Colon (tissue), 2 donors: ENCODE data around the gene DCAF17.
"Not testable (repeated sequence)": the region's sequence is repeated elsewhere in the genome, so short reads cannot be mapped to it uniquely, and the experiment has no call there.

Experiments
- FAIRE-seq: peaks from 2 replicates; lab custom pipeline; 2012; peaks lifted over from hg19 to GRCh38; lab: Jason Lieb, UNC
- donor health status: control.
- donor health status: control.

DCAF17 gene

GRCh38 chr2:171411214-171411613, 22.8 kb upstream of the DCAF17 start:
- no peak for FAIRE-seq

- no peak for FAIRE-seq
Observed at GRCh38 chr2:171411791-171412483, 22.1 kb upstream of the DCAF17 start.

- no peak for FAIRE-seq
Observed at GRCh38 chr2:171412571-171413175, 21.4 kb upstream of the DCAF17 start.

DNA sequence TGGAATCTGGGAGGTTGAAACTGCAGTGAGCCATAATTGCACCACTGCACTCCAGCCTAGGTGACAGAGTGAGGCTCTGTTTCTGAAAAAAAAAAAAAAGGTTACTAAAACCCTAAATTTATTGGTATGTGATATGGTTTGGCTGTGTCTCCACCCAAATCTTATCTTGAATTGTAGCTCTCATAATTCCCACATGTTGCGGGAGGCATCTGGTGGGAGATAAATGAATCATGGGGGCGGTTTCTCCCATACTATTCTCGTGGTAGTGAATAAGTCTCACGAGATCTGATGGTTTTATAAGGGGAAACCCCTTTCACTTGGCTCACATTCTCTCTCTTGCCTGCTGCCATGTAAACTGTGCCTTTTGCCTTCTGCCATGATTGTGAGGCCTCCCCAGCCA, 19.4 kb upstream of the DCAF17 start:
- not testable (repeated sequence) for FAIRE-seq

DNA sequence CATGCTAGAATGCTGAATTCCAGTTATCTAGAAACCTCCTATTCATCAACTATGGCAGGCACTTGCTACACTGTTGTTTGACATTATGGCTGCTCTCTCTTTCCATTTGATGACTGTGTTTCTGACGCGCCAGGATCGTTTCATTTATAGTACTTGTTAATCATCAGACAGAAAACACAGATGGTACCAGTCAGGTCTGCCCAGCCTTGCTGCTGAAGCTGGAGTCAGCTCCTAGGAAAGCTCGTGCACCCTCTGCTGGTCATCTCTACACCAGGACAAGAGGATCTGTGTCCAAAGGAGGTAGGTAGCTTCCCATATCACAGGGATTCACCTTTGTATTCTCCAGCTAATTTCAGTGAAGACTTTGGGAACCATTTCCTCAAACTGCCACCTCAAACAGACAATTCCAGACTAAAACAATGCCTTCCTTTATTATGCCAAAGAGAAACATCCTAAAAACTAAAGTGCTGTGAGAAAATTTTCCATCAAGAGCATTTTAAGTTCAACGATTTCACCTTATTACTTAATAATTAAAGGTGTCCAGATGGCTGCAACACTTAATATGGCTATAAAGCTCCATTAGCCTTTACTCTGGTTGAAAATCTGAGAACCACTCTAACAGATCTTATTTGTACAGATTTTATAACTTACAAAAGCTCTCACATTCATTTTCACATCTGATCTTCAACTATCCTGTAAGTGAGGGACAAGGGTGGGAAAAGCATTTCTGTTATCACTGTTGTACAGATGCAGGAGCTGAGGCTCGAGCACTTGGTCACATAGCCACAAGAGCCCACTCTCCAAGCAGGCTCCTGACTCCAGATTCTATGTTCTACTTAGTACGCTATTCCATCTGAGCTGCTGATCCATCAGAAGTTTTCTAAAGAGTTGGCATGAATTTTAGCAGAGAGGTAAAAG, 17.8 kb upstream of the DCAF17 start:
- peak; percentile 61 for FAIRE-seq

DNA sequence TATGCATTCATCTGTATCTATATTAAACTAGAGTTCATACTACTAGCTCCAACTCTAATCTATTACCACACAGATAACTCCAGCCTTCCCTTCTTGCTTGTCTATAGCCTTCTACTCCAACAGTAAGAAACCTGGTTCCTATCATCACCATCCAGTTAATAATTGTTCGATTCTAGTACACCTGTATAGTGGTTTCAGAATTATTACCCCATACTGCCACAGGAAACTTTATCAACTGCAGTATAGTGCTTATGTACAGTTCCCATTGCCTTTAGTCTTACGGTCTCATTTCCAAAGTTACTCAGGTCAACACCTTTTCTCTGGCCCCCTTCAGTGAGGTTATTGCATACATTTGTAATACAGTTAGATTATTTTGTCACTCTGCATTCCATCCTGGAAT, 14.7 kb upstream of the DCAF17 start:
- FAIRE-seq, result no peak

GRCh38 chr2:171420728-171421563, 13.1 kb upstream of the DCAF17 start:
- no peak for FAIRE-seq

GRCh38 chr2:171422710-171423495, 11.1 kb upstream of the DCAF17 start:
- not testable (repeated sequence) for FAIRE-seq

GRCh38 chr2:171430516-171431410, 3.3 kb upstream of the DCAF17 start:
- FAIRE-seq, result no peak

DNA sequence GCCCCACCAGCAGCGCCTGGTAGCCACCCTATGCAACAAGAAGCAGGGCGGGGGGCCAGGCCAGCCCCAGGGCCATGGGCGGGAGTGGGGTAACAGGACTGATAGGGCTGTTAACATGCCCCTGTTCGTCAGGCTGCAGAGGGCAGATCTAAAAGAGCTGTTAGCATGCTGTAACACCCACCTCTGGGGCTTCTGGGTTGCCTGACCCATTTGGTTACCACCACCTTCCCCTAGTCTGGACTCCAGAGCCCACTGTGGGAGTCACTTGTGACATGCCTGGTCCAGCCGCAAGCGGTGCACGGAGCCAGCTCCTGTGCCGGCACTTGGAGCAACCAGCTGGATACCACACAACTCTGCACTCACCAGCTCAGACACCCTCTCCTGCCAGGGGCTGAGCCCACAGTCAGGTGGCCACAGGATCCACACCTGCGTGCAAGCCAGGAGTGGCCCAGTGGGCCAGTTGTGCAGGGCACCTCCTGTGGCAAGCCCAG, 2.3 kb upstream of the DCAF17 start:
- FAIRE-seq, result no peak

GRCh38 chr2:171432206-171432968, 1.6 kb upstream of the DCAF17 start:
- no peak for FAIRE-seq

DNA sequence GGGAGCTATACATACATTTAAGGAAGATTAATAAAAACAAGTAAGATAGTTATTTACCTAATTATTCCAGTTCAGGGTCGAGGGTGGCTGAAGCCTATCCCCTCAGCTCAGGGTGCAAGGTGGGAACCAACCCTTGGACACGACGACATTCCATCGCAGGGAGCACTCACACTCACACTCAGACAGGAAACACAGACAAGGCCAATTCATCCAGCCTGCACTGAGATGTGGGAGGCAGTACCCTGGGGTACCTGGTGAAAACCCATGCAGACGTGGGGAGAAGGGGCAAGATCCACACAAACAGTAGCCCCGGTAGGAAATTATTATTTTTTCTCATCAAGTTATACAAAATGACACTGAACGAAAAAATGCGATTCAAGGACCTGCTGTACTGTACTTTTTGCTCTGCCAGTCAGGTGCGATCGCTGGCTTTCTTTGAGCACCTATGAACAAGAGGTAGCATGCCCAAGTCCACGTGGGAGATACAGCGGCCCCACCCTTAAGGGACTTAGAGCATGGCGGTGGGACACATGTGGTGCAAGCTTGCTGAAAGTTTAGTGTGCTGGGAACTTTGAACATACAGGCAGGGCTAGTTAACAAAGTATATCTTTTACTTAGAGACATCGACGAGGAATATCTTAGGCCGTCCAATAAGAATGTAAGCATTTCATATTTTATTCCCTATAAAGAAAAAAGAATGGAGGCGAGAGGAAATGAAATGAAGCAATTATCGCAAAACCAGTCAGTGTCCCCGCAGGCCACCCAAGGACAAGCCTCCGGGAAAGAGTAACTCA, 860 bp upstream of the DCAF17 start:
- no peak for FAIRE-seq

DNA sequence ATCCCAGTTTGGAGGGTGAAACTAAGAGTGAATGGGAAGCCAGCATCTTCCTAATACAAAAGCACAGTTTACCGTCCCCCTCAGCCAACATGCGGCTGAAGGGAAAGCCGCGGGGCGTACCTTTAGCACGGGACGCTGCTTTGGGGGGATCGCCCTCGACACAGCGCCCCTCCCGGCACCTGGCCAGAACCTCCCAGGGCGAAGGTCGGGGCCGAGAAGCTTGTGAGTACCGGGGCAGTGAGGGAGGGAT, 338 bp upstream of the DCAF17 start, which contains the start of gene METTL8:
Gene METTL8 (minus strand): TSS at position 228 of the 250 bp plus-strand sequence. CDS start 41,805 bp downstream, outside the sequence.
- FAIRE-seq, result no peak

DNA sequence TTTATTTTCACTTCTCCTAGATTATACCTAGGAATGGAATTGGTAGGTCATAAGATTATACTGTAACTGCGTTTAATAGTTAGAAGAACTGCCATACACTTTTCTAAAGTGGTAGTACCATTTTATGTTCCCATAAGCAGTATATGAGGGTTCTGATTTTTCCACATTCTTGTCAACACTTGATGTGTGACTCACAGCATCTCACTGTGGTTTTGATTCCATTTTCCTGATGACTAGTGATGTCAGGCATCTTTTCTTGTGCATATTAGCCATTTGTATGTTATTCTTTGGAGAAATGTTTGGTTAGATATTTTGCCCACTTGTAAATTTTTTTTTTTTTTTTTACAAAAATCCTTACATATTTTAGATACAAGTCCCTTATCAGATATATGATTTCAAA, 2.3 kb downstream of the DCAF17 start:
- FAIRE-seq, result no peak

DNA sequence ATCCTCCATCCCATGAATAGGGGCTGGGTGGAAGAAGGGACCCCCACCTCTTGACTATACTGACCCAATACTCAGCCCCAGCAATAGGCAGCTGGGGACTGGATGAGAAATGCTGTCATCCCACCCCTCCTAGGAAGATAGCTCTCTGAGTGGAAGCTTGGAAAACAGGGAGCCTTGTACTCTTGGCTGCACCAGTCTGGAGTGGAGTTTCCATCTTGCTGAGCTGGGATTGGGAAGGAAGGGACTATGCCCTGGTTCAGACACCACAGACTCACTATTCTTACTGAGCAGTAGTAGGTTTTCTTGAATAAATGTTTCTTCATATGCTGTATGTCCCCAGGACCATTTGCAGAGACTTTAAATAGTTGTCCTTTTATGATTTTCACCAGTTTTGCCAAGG, 7.4 kb downstream of the DCAF17 start:
- no peak for FAIRE-seq

DNA sequence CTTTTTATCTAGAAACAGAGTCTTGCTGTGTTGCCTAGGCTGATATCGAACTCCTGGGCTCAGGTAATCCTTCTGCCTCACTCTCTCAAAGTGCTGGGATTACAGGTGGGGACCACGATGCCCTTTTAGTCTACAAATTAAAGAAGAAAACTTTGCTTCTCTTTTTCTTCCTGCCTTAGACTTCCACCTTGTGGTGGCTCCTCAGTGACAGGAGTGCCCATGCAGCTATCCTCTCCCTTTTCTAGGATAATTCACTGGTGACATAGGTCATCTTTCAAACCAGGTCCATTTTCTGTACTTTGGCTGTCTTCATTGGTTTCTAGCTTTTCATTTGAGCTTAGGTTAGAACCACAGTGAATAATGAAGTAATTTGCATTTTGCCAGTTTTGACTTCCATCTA, 13.6 kb downstream of the DCAF17 start:
- no peak for FAIRE-seq

DNA sequence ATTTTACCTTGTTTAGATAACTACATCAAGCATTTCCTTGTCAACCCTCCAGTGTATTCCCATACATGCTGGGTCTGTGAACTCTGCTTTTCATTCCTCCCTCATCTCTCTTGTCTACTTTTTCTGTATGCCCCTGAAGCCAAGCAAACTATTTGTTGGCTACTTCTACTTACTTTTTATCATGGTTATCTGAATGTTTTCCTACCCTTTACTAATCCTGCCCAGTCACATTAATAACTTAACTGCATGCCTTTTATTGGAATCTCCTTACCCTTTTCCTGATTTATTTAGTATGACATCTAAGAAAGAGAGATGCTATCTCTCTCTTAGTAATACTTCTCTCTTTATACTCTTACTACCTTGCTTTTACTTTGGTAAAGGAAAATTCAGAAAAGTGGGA, 17.0 kb downstream of the DCAF17 start:
- FAIRE-seq, result no peak

GRCh38 chr2:171452773-171453172, 18.7 kb downstream of the DCAF17 start:
- FAIRE-seq, result no peak

DNA sequence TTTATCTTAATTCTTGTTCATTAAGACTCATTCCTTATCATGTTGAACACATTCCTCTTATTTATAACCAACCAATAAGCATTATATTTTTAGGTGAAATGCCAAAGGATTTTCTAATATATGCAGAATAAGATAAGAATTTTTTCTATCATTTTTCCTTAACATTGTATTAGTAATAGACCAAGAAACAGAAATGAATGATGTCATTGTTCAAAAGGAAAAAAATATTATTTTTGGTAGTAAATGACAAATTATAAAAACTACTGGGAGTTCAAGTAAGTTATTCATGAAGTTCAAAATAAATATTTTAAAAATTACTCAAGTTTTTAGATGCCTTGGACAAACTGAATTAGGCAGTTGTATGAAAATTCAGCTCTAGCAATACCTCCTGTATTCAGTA, 25.5 kb downstream of the DCAF17 start:
- no peak for FAIRE-seq
